Osteoblast (primary cell): Measurements from ENCODE around the gene PRKAG2. TPM values are rescaled to one million over a fixed set of nuclear protein-coding genes. Genes with fewer than 3 reads are reported as not detected.

Experiments
- DNase-seq: peaks from one replicate; pipeline ENCODE4 v3.0.0; 2011; ENCODE audit warnings: low spot score, mixed read lengths; ENCODE audit not compliant: insufficient read length; ENCODE audit errors: missing footprints
- H2AFZ ChIP-seq: 2 replicates; pipeline ENCODE4 v1.6.0; 2011; ENCODE audit warnings: mild to moderate bottlenecking, low read length
- H3K27ac ChIP-seq: 2 replicates; pipeline ENCODE4 v1.5.1; 2011; ENCODE audit warnings: mild to moderate bottlenecking, low read depth, low read length, moderate library complexity
- H3K27me3 ChIP-seq: 2 replicates; pipeline ENCODE4 v1.6.0; 2012; ENCODE audit warnings: mild to moderate bottlenecking, control low read depth, inconsistent platforms, low read length, moderate library complexity; ENCODE audit not compliant: insufficient read depth
- H3K36me3 ChIP-seq: 2 replicates; pipeline ENCODE4 v1.5.1; 2011; ENCODE audit warnings: mild to moderate bottlenecking, low read length, control low read depth, moderate library complexity; ENCODE audit not compliant: insufficient read depth
- H3K4me1 ChIP-seq: 2 replicates; pipeline ENCODE4 v1.5.1; 2011; ENCODE audit warnings: mild to moderate bottlenecking, low read length, control low read depth, moderate library complexity; ENCODE audit not compliant: insufficient read depth
- H3K4me2 ChIP-seq: 2 replicates; pipeline ENCODE4 v1.6.0; 2011; ENCODE audit warnings: mild to moderate bottlenecking, low read length; ENCODE audit not compliant: insufficient read depth
- H3K4me3 ChIP-seq: fragments of 200-600 bp; sonication (generic); 3 replicates; pipeline ENCODE4 v1.5.1; 2012; ENCODE audit warnings: mild to moderate bottlenecking, low read length, inconsistent platforms; ENCODE audit not compliant: insufficient read depth
- H3K79me2 ChIP-seq: 2 replicates; pipeline ENCODE4 v1.6.0; 2012; ENCODE audit warnings: mild to moderate bottlenecking, low read length, control low read depth, inconsistent platforms; ENCODE audit not compliant: insufficient read depth
- H3K9me3 ChIP-seq: 2 replicates; pipeline ENCODE4 v1.5.1; 2011; ENCODE audit warnings: low read depth, low read length, control low read depth
- H4K20me1 ChIP-seq: 2 replicates; pipeline ENCODE4 v1.6.0; 2012; ENCODE audit warnings: mild to moderate bottlenecking, low read length, control low read depth; ENCODE audit not compliant: insufficient read depth
- CTCF ChIP-seq: IDR thresholded peaks from 2 replicates; pipeline ENCODE4 v1.5.1; 2011; ENCODE audit warnings: mild to moderate bottlenecking, low read depth, low read length, moderate library complexity; ENCODE audit errors: extremely low read depth
- total RNA-seq: library from RNA; depleted of rRNA; stranded (reverse); fragments of >200 nt; gene quantifications from 2 replicates; pipeline ENCODE4 v1.2.3, GENCODE V29; 2012

Gene PRKAG2
- total RNA-seq, 1 donor = 20.6 TPM

- peak overlapping the region; percentile 91 for H3K4me2 ChIP-seq
- H3K79me2 ChIP-seq = peaks cover 51% of the 10 kb centered on the region
Measured at GRCh38 chr7:151630851-151631569, 245.9 kb downstream of the PRKAG2 start.

GRCh38 chr7:151630358-151630757 is 246.6 kb downstream of the PRKAG2 start:
- Histone ChIP-seq H3K4me1 (peaks cover 11% of the 10 kb centered on the region), H3K27ac (no peak overlapping the region), H2AFZ (no peak overlapping the region), H3K27me3 (no peaks in the 10 kb centered on the region), H3K79me2 (peaks cover 57% of the 10 kb centered on the region), H3K36me3 (peaks cover 2% of the 10 kb centered on the region), H3K4me2 (peak overlapping the region; percentile 91), H3K4me3 (peak overlapping the region; percentile 79), H4K20me1 (no peaks in the 10 kb centered on the region), H3K9me3 (no peaks in the 10 kb centered on the region)
- no peak for DNase-seq
- no peak for TF ChIP-seq CTCF

More at GRCh38 chr7:151630851-151631569, 245.9 kb downstream of the PRKAG2 start:
- Histone ChIP-seq H3K27me3 (no peaks in the 10 kb centered on the region), H3K9me3 (no peaks in the 10 kb centered on the region), H4K20me1 (no peaks in the 10 kb centered on the region), H3K4me3 (peak overlapping the region; percentile 79), H3K4me1 (peaks cover 11% of the 10 kb centered on the region), H3K27ac (peak overlapping the region; percentile 55), H3K36me3 (peaks cover 2% of the 10 kb centered on the region), H2AFZ (peak overlapping the region; percentile 35)
- no peak for TF ChIP-seq CTCF
- no peak for DNase-seq

- Histone ChIP-seq H3K4me3 (no peak overlapping the region), H3K36me3 (peaks cover 2% of the 10 kb centered on the region), H3K79me2 (peaks cover 63% of the 10 kb centered on the region), H3K27ac (no peak overlapping the region), H4K20me1 (no peaks in the 10 kb centered on the region), H3K4me1 (peaks cover 11% of the 10 kb centered on the region), H3K4me2 (no peak overlapping the region), H3K9me3 (no peaks in the 10 kb centered on the region), H3K27me3 (no peaks in the 10 kb centered on the region), H2AFZ (no peak overlapping the region)
- DNase-seq = no peak
- TF ChIP-seq CTCF = no peak
Measured at GRCh38 chr7:151629713-151630272, 247.1 kb downstream of the PRKAG2 start.

GRCh38 chr7:151628846-151629604 is 247.9 kb downstream of the PRKAG2 start:
- Histone ChIP-seq H3K4me2 (no peak overlapping the region), H2AFZ (no peak overlapping the region), H3K79me2 (peaks cover 70% of the 10 kb centered on the region), H4K20me1 (no peaks in the 10 kb centered on the region), H3K27ac (no peak overlapping the region), H3K9me3 (no peaks in the 10 kb centered on the region), H3K27me3 (no peaks in the 10 kb centered on the region), H3K4me3 (no peak overlapping the region), H3K36me3 (peaks cover 2% of the 10 kb centered on the region), H3K4me1 (peaks cover 14% of the 10 kb centered on the region)
- DNase-seq = no peak
- no peak for TF ChIP-seq CTCF
